GM21381 (cell line): ENCODE data around the gene NARS2.

Source experiments
- ATAC-seq: cut with Tn5 transposase; IDR thresholded peaks from one replicate; pipeline ENCODE4 v1.9.1; 2021; ENCODE audit warnings: mild to moderate bottlenecking, moderate library complexity; ENCODE audit not compliant: unreplicated experiment

Gene NARS2

GRCh38 chr11:78446210-78446609 lies 128.5 kb downstream of the NARS2 start:
- no peak for ATAC-seq

- no peak for ATAC-seq
These were observed 129.9 kb downstream of the NARS2 start for GRCh38 chr11:78444726-78445125.

- ATAC-seq, result no peak
These were observed 132.7 kb downstream of the NARS2 start for GRCh38 chr11:78441956-78442355.

GRCh38 chr11:78438298-78438975 lies 136.2 kb downstream of the NARS2 start:
- ATAC-seq, result peak; percentile 84

- no peak for ATAC-seq
These were observed 141.7 kb downstream of the NARS2 start for GRCh38 chr11:78432956-78433355.

- no peak for ATAC-seq
These were observed 142.6 kb downstream of the NARS2 start for GRCh38 chr11:78432058-78432515.

GRCh38 chr11:78429660-78430059 lies 145.0 kb downstream of the NARS2 start:
- ATAC-seq, result no peak

GRCh38 chr11:78429209-78429608 lies 145.5 kb downstream of the NARS2 start:
- ATAC-seq, result no peak

- no peak for ATAC-seq
These were observed 145.9 kb downstream of the NARS2 start for GRCh38 chr11:78428773-78429172.

GRCh38 chr11:78428266-78428636 lies 146.4 kb downstream of the NARS2 start:
- no peak for ATAC-seq

- ATAC-seq, result peak; percentile 38
These were observed 146.9 kb downstream of the NARS2 start for GRCh38 chr11:78427615-78428265.

GRCh38 chr11:78426845-78427244 lies 147.8 kb downstream of the NARS2 start:
- no peak for ATAC-seq

- no peak for ATAC-seq
These were observed 149.1 kb downstream of the NARS2 start for GRCh38 chr11:78425399-78426070.

- ATAC-seq, result peak; percentile 36
These were observed 150.1 kb downstream of the NARS2 start for GRCh38 chr11:78424334-78425270.

- no peak for ATAC-seq
These were observed 151.4 kb downstream of the NARS2 start for GRCh38 chr11:78423241-78423640.

GRCh38 chr11:78420796-78421209 lies 153.9 kb downstream of the NARS2 start:
- no peak for ATAC-seq

- ATAC-seq, result no peak
These were observed 154.4 kb downstream of the NARS2 start for GRCh38 chr11:78420255-78420764.

- ATAC-seq, result no peak
These were observed 155.3 kb downstream of the NARS2 start for GRCh38 chr11:78419327-78419726.

- no peak for ATAC-seq
These were observed 156.0 kb downstream of the NARS2 start for GRCh38 chr11:78418584-78419211.

GRCh38 chr11:78417888-78418583 lies 156.6 kb downstream of the NARS2 start:
- peak; percentile 65 for ATAC-seq
